ENCODE results near the gene SH2D3C. TPM values are rescaled to one million over a fixed set of nuclear protein-coding genes. Genes with fewer than 3 reads are reported as not detected.

The SH2D3C gene
- total and polyA plus RNA-seq, 9 donors = 12.4 to 22.5 (median 19.8) TPM

DNA sequence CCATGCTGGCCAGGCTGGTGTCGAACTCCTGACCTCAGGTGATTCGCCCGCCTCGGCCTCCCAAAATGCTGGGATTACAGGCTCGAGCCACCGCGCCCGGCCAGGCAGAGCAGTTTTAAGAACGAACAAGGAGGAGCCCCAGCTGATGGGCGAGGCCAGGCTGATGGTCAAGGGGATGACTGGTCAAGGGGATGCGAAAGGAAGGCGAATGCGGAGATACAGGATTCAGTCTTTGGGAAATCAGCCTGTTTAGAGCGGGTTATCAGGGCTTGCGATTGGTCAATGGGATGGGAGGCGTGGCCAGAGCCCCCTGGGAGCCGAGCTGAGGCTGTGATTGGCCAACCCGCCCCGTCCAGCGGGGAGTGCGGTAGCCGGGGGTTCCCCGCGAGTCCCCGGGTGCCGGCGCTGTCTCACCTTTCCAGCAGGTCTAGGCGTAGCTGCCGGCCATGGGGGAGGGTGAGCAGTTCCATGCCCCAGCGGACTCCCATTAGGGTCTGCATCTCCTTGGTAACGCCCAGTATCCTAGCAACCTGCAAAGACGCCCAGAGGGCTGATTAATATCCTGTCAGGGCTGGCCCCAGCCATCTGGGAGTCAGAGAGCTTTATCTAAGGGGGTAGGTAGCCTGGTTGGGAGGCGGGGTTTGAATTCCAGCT is 35.9 kb downstream of the SH2D3C start:
- peak; percentile 63 for DNase-seq
- WGBS (ENCODE audit: insufficient coverage) = 25% methylated on average over 32 of the region's 33 CpGs
- no peak overlapping the region for H3K4me3 ChIP-seq (ENCODE audit: low read length)
- no peaks in the 10 kb centered on the region for H3K9me3 ChIP-seq (replicated peaks; ENCODE audit: control insufficient read depth, low read depth, low read length)
- no peak overlapping the region for H3K27ac ChIP-seq (ENCODE audit: low read length)
- peaks cover 30% of the 10 kb centered on the region for H3K36me3 ChIP-seq (ENCODE audit: control insufficient read depth, insufficient read depth, low read length)
- H3K27me3 ChIP-seq (ENCODE audit: control insufficient read depth, insufficient read depth, low read length) = no peaks in the 10 kb centered on the region
- peaks cover 6% of the 10 kb centered on the region for H3K4me1 ChIP-seq (ENCODE audit: control insufficient read depth, insufficient read depth, low read length)

GRCh38 chr9:127741831-127742434 is 36.5 kb downstream of the SH2D3C start:
- Histone ChIP-seq H3K9me3 (replicated peaks; ENCODE audit: control insufficient read depth, low read depth, low read length) (no peaks in the 10 kb centered on the region), H3K4me1 (ENCODE audit: control insufficient read depth, insufficient read depth, low read length) (peaks cover 6% of the 10 kb centered on the region), H3K27me3 (ENCODE audit: control insufficient read depth, insufficient read depth, low read length) (no peaks in the 10 kb centered on the region), H3K36me3 (ENCODE audit: control insufficient read depth, insufficient read depth, low read length) (peaks cover 29% of the 10 kb centered on the region), H3K4me3 (ENCODE audit: low read length) (no peak overlapping the region), H3K27ac (ENCODE audit: low read length) (no peak overlapping the region)
- DNase-seq = peak; percentile 72
- WGBS (ENCODE audit: insufficient coverage) = 34% methylated on average over 35 of the region's 38 CpGs

DNA sequence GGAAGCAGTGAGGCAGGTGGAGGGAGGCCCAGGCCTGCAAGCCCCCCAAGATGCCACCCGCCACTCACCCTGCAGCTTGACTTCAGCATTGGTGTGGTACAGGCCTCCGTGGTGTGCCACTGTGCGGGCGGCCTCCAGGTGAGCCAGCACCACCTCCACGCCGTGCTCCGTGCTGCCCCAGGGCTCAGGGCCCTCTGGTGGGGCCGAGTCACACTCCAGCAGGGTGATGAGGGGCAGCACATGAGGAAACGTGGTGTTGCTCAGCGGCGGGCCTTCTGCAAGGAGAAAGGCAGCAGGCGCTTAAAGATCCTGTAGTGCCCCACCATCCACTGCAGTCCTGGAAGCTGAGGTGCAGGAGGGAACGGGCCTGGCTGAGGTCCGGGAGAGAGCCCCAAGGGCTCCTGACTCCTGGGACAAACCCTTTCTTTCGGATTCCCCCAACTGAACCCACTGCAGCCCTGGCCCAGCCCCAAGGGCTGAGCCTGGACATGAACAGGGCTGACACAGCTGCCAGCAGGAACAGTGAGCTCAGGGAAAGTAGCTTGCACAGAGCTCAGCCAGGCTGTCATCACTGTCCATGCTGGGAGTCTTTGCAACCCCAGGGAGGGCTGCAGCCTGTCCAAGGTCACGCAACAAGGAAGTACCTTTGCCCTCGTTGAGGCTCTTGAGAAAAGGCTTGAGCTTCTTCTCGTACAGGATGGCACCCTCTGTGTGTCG is 38.7 kb downstream of the SH2D3C start:
- Histone ChIP-seq H3K9me3 (replicated peaks; ENCODE audit: control insufficient read depth, low read depth, low read length) (no peaks in the 10 kb centered on the region), H3K27me3 (ENCODE audit: control insufficient read depth, insufficient read depth, low read length) (no peaks in the 10 kb centered on the region), H3K36me3 (ENCODE audit: control insufficient read depth, insufficient read depth, low read length) (peaks cover 20% of the 10 kb centered on the region), H3K27ac (ENCODE audit: low read length) (no peak overlapping the region), H3K4me1 (ENCODE audit: control insufficient read depth, insufficient read depth, low read length) (peaks cover 12% of the 10 kb centered on the region), H3K4me3 (ENCODE audit: low read length) (no peak overlapping the region)
- WGBS (ENCODE audit: insufficient coverage) = 81% methylated on average over 17 of the region's 19 CpGs
- DNase-seq = no peak

DNA sequence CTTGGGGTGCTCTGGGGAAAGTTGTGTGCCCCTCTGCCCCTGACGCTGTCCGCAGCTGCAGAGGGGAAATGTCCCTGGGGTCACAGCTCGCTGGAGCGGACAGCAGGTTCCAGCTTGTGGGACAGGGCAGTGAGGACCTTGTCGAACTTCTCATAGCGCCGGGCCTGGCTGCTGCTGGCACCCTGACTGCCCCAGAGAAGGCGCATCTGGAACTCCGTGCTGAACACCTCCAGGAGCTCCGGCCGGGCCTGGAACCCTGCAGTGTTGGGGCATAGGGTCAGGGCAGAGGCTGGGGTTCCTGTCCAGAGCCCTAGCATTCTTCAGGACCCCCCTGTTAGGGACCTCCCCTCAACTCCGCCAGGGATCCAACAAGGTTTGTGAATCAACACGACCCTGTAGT is 39.8 kb downstream of the SH2D3C start:
- no peak overlapping the region for H3K4me3 ChIP-seq (ENCODE audit: low read length)
- peaks cover 20% of the 10 kb centered on the region for H3K4me1 ChIP-seq (ENCODE audit: control insufficient read depth, insufficient read depth, low read length)
- peaks cover 19% of the 10 kb centered on the region for H3K36me3 ChIP-seq (ENCODE audit: control insufficient read depth, insufficient read depth, low read length)
- no peak for DNase-seq
- H3K9me3 ChIP-seq (replicated peaks; ENCODE audit: control insufficient read depth, low read depth, low read length) = no peaks in the 10 kb centered on the region
- H3K27me3 ChIP-seq (ENCODE audit: control insufficient read depth, insufficient read depth, low read length) = no peaks in the 10 kb centered on the region
- no peak overlapping the region for H3K27ac ChIP-seq (ENCODE audit: low read length)
- WGBS (ENCODE audit: insufficient coverage) = 85% methylated on average over 11 of the region's 13 CpGs

- peaks cover 14% of the 10 kb centered on the region for H3K4me1 ChIP-seq (ENCODE audit: control insufficient read depth, insufficient read depth, low read length)
- 38% methylated on average over 10 of the region's 15 CpGs for WGBS (ENCODE audit: insufficient coverage)
- peak overlapping the region; percentile 94 for H3K27ac ChIP-seq (ENCODE audit: low read length)
- H3K4me3 ChIP-seq (ENCODE audit: low read length) = no peak overlapping the region
- no peaks in the 10 kb centered on the region for H3K27me3 ChIP-seq (ENCODE audit: control insufficient read depth, insufficient read depth, low read length)
- DNase-seq = no peak
- H3K36me3 ChIP-seq (ENCODE audit: control insufficient read depth, insufficient read depth, low read length) = peaks cover 42% of the 10 kb centered on the region
- no peaks in the 10 kb centered on the region for H3K9me3 ChIP-seq (replicated peaks; ENCODE audit: control insufficient read depth, low read depth, low read length)
Measured at GRCh38 chr9:127735530-127736185, 42.8 kb downstream of the SH2D3C start.

GRCh38 chr9:127734747-127735529 is 43.5 kb downstream of the SH2D3C start, which contains the start of gene TOR2A:
Gene TOR2A, minus strand, starts transcription at chr9:127735294. Its CDS starts 24 bp downstream, at chr9:127735270.
- Histone ChIP-seq H3K36me3 (ENCODE audit: control insufficient read depth, insufficient read depth, low read length) (peaks cover 41% of the 10 kb centered on the region), H3K27me3 (ENCODE audit: control insufficient read depth, insufficient read depth, low read length) (no peaks in the 10 kb centered on the region), H3K27ac (ENCODE audit: low read length) (peak within 1 kb of the TSS; percentile 94), H3K4me1 (ENCODE audit: control insufficient read depth, insufficient read depth, low read length) (peaks cover 14% of the 10 kb centered on the region), H3K9me3 (replicated peaks; ENCODE audit: control insufficient read depth, low read depth, low read length) (no peaks in the 10 kb centered on the region), H3K4me3 (ENCODE audit: low read length) (peak within 1 kb of the TSS; percentile 71)
- under 1% methylated on average over 76 of the region's 76 CpGs for WGBS (ENCODE audit: insufficient coverage)
- DNase-seq = peak; percentile 99

- WGBS (ENCODE audit: insufficient coverage) = 34% methylated on average over 22 of the region's 22 CpGs
- H3K36me3 ChIP-seq (ENCODE audit: control insufficient read depth, insufficient read depth, low read length) = peaks cover 37% of the 10 kb centered on the region
- no peaks in the 10 kb centered on the region for H3K27me3 ChIP-seq (ENCODE audit: control insufficient read depth, insufficient read depth, low read length)
- no peak for DNase-seq
- H3K4me3 ChIP-seq (ENCODE audit: low read length) = peak overlapping the region; percentile 71
- H3K4me1 ChIP-seq (ENCODE audit: control insufficient read depth, insufficient read depth, low read length) = peaks cover 14% of the 10 kb centered on the region
- H3K27ac ChIP-seq (ENCODE audit: low read length) = peak overlapping the region; percentile 93
- H3K9me3 ChIP-seq (replicated peaks; ENCODE audit: control insufficient read depth, low read depth, low read length) = no peaks in the 10 kb centered on the region
Measured at GRCh38 chr9:127734247-127734746, 44.2 kb downstream of the SH2D3C start.

- H3K9me3 ChIP-seq (replicated peaks; ENCODE audit: control insufficient read depth, low read depth, low read length) = no peaks in the 10 kb centered on the region
- H3K4me3 ChIP-seq (ENCODE audit: low read length) = no peak overlapping the region
- H3K27me3 ChIP-seq (ENCODE audit: control insufficient read depth, insufficient read depth, low read length) = no peaks in the 10 kb centered on the region
- H3K36me3 ChIP-seq (ENCODE audit: control insufficient read depth, insufficient read depth, low read length) = peaks cover 34% of the 10 kb centered on the region
- 100% methylated on average over 1 of the region's 2 CpGs for WGBS (ENCODE audit: insufficient coverage)
- H3K27ac ChIP-seq (ENCODE audit: low read length) = no peak overlapping the region
- DNase-seq = no peak
- peaks cover 14% of the 10 kb centered on the region for H3K4me1 ChIP-seq (ENCODE audit: control insufficient read depth, insufficient read depth, low read length)
Measured at GRCh38 chr9:127733614-127734013, 44.9 kb downstream of the SH2D3C start.

- 88% methylated on average over 21 of the region's 21 CpGs for WGBS (ENCODE audit: insufficient coverage)
- Histone ChIP-seq H3K27ac (ENCODE audit: low read length) (no peak overlapping the region), H3K27me3 (ENCODE audit: control insufficient read depth, insufficient read depth, low read length) (no peaks in the 10 kb centered on the region), H3K4me1 (ENCODE audit: control insufficient read depth, insufficient read depth, low read length) (peaks cover 14% of the 10 kb centered on the region), H3K9me3 (replicated peaks; ENCODE audit: control insufficient read depth, low read depth, low read length) (no peaks in the 10 kb centered on the region), H3K4me3 (ENCODE audit: low read length) (no peak overlapping the region), H3K36me3 (ENCODE audit: control insufficient read depth, insufficient read depth, low read length) (peaks cover 31% of the 10 kb centered on the region)
- no peak for DNase-seq
Measured at GRCh38 chr9:127732444-127732843, 46.0 kb downstream of the SH2D3C start.
